Sigmoid colon (tissue), 7 donors: ENCODE measurements around the gene MINK1. TPM values are rescaled to one million over a fixed set of nuclear protein-coding genes. Genes with fewer than 3 reads are reported as not detected.

Experiments used
- DNase-seq: peaks from one replicate; pipeline ENCODE4 v3.0.0-alpha.2; 2019
- H3K27ac ChIP-seq, 4 donors: fragments of 200-600 bp; sonication (generic); one replicate each; pipeline ENCODE4 v1.5.1; 2016 to 2019; ENCODE audit warnings: mild to moderate bottlenecking in 1 of 4
- H3K27me3 ChIP-seq, 3 donors: fragments of 200-600 bp; sonication (generic); one replicate each; pipeline ENCODE4 v1.5.1; 2019; ENCODE audit warnings: mild to moderate bottlenecking in 1 of 3
- H3K36me3 ChIP-seq, 4 donors: fragments of 200-600 bp; sonication (generic); one replicate each; pipeline ENCODE4 v1.5.1; 2016 to 2019
- H3K4me1 ChIP-seq, 4 donors: fragments of 200-600 bp; sonication (generic); one replicate each; pipeline ENCODE4 v1.5.1; 2017 to 2019
- H3K4me3 ChIP-seq, 4 donors: fragments of 200-600 bp; sonication (generic); one replicate each; pipeline ENCODE4 v1.5.1; 2017 to 2019; ENCODE audit warnings: mild to moderate bottlenecking in 2 of 4, moderate library complexity in 1 of 4
- H3K9me3 ChIP-seq, 4 donors: fragments of 200-600 bp in 3 of 4; sonication (generic) in 3 of 4; one replicate each; pipeline versions ENCODE4 v1.5.1 to v1.6.1; 2013 to 2019
- EP300 ChIP-seq, 4 donors: sonication (generic); formaldehyde crosslinking; IDR thresholded peaks; one replicate each; pipeline ENCODE4 v1.6.1; 2017; ENCODE audit warnings: antibody characterized with exemption in 4 of 4
- POLR2A ChIP-seq, 2 donors: fragments of 450-650 bp; IDR thresholded peaks; one replicate each; pipeline ENCODE4 v1.6.1; 2016; ENCODE audit warnings: antibody characterized with exemption in 2 of 2, mild to moderate bottlenecking in 2 of 2, moderate library complexity in 2 of 2
- POLR2AphosphoS5 ChIP-seq, 4 donors: sonication (generic); formaldehyde crosslinking; IDR thresholded peaks; one replicate each; pipeline ENCODE4 v1.6.1; 2017; ENCODE audit warnings: antibody characterized with exemption in 4 of 4
- WGBS, 2 donors: extraction: QIAGEN DNeasy Blood & Tissue Kit; methylation state at CpG; one replicate each; pipeline ENCODE4 v1.1.7; 2013; 5-methylcytosine and 5-hydroxymethylcytosine counted together
- intact Hi-C: fragments of 100-400 bp; cut with DNase I; formaldehyde crosslinking; loops from one replicate; pipeline ENCODE4 v1.15.1; 2023
- polyA plus RNA-seq, 3 donors: library from polyadenylated mRNA; stranded (reverse); fragments of 200-250 nt; gene quantifications; one replicate each; pipeline ENCODE4 v1.2.3, GENCODE V29; 2013
- total RNA-seq, 4 donors: library from RNA; depleted of rRNA; stranded (reverse); fragments of >200 nt; gene quantifications; one replicate each; pipeline ENCODE4 v1.1.0, GENCODE V29; 2016
- TF ChIP-seq, protein P1 (sequence below), 4 experiments: fragments of 450-650 bp in 3 of 4; fragments of 200-600 bp in 1 of 4; IDR thresholded peaks; one replicate each; pipeline ENCODE4 v1.5.1; 2016 to 2019; ENCODE audit warnings: antibody characterized with exemption in 4 of 4, mild to moderate bottlenecking in 3 of 4, moderate library complexity in 2 of 4
- donor health status: healthy with polysubstance abuse.
- donor health status: Bipolar disorder and iron deficiency.
- donor health status: healthy.

Gene MINK1
- total and polyA plus RNA-seq, 7 donors, result 17.1 to 117 (median 43.8) TPM

DNA sequence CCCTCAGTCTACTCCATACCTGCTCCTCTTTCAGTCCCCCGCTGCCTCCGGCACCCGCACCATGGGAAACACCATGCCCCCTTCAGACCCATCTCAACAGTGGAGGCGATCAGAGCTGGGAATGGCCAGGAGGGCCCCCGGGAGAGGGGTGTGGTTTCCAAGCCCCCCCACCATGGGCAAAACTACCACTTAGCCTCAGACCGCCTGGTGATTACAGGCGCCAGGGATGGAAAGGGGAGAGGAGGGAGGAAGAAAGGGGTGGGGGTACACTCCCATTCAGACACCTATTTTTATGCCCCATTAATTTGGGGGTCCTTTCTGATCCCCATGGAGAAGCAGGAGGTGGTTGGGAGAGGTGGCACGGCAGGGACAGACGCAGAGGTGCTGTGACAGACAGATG, 30.9 kb upstream of the MINK1 start, which contains the start of gene C17orf114:
TSS of gene C17orf114 (minus strand) at position 101 of the 400 bp plus-strand sequence.
- Histone ChIP-seq H3K4me3 (no peak within 1 kb of the TSS), H3K4me1 (peaks cover 0 to 12% (median 10%) of the 10 kb centered on the region in 4 donors), H3K27ac (no peak within 1 kb of the TSS), H3K9me3 (no peaks in the 10 kb centered on the region), H3K36me3 (peaks cover 7 to 22% (median 12%) of the 10 kb centered on the region in 4 donors), H3K27me3 (no peaks in the 10 kb centered on the region)
- WGBS, 2 donors, result 80 to 86% methylated on average over 9 of the region's 9 CpGs
- DNase-seq, result no peak
- intact Hi-C loops, result no loop called here
- TF ChIP-seq EP300 (IDR thresholded peaks at IDR 0.05) (no peak), POLR2A (IDR thresholded peaks at IDR 0.05) (no peak), POLR2AphosphoS5 (IDR thresholded peaks at IDR 0.05) (no peak)
- TF ChIP-seq, protein P1, sequence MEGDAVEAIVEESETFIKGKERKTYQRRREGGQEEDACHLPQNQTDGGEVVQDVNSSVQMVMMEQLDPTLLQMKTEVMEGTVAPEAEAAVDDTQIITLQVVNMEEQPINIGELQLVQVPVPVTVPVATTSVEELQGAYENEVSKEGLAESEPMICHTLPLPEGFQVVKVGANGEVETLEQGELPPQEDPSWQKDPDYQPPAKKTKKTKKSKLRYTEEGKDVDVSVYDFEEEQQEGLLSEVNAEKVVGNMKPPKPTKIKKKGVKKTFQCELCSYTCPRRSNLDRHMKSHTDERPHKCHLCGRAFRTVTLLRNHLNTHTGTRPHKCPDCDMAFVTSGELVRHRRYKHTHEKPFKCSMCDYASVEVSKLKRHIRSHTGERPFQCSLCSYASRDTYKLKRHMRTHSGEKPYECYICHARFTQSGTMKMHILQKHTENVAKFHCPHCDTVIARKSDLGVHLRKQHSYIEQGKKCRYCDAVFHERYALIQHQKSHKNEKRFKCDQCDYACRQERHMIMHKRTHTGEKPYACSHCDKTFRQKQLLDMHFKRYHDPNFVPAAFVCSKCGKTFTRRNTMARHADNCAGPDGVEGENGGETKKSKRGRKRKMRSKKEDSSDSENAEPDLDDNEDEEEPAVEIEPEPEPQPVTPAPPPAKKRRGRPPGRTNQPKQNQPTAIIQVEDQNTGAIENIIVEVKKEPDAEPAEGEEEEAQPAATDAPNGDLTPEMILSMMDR (IDR thresholded peaks at IDR 0.05), result no peak

DNA sequence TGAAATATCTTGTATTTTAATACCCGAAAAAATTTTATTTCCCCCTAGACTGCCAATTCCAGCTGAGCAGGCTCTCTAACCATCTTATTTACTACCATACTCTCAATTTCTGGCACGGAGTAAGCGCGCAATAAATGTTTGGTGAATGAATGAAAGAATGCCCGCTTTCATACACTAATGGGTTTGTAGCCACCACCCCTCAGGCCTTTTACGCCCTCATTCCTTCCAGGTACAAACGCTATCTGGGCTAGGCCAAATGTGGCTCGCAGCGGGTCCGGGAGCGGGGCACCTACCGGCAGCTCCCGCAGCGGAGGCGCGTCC, 26.7 kb upstream of the MINK1 start:
- Histone ChIP-seq H3K4me1 (peaks cover 0 to 27% (median 20%) of the 10 kb centered on the region in 4 donors), H3K27me3 (no peaks in the 10 kb centered on the region), H3K4me3 (peak overlapping the region; percentile 17 to 94 (median 77)), H3K36me3 (peaks cover 0 to 18% (median 0%) of the 10 kb centered on the region in 4 donors), H3K27ac (peak overlapping the region; percentile 78 to 85 (median 82)), H3K9me3 (no peaks in the 10 kb centered on the region)
- no peak for TF ChIP-seq POLR2AphosphoS5 (IDR thresholded peaks at IDR 0.05)
- no peak for TF ChIP-seq EP300 (IDR thresholded peaks at IDR 0.05)
- TF ChIP-seq, protein P1 (IDR thresholded peaks at IDR 0.05), result no peak
- no peak for TF ChIP-seq POLR2A (IDR thresholded peaks at IDR 0.05)
- intact Hi-C loops, result loop anchor here (5.0 kb wide), 1 partner anchor 81 kb away; no protein-coding TSS in a partner anchor
- no peak for DNase-seq
- WGBS, 2 donors, result 1 to 5% methylated on average over 16 of the region's 16 CpGs

DNA sequence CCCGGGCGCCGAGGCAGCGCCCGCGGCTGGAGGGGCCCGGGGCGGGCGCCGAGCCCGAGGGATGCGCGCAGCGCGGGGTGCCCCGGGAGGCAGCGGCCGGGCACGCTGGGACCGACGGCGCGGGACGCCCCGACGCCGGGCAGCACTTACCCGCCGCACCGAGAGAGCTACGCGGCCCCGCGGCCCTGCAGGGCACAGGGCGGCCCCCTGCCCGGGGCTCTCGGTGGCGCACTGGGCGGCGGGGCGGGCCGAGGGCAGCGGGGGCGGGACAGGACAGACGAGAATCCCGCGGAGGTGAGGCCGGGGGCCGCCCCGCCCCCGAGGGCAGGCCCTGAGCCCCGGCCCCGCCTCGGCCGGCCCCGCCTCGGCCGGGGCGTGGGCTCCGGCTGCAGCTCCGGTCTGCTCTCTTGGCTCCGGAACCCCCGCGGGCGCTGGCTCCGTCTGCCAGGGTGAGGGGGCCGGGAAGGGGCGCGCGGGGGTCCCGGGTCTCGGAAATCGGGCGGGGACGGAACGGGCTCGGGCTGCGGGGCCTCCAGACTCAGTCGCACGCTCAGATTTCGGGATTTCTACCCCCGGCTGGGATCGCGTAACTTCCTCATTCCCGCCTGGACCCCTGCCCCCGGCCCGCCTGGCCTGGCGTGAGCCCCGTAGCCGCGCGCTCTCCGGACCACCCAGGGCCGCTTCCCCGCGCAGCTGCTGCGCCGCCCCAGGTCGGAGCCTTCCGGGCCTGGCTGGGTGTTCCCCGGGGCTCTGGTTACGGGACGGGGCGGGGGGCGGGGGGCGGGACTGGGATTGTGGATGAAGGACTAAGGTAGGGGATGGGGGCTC, 26.1 kb upstream of the MINK1 start, which contains the start of gene PLD2:
TSS of gene PLD2 (plus strand) at position 376 of the 828 bp plus-strand sequence. CDS start 621 bp downstream, outside the sequence.
- TF ChIP-seq POLR2AphosphoS5 (IDR thresholded peaks at IDR 0.05) (peak in 3 of 4 donors; percentile 36 to 50 (median 44)), POLR2A (IDR thresholded peaks at IDR 0.05) (no peak), EP300 (IDR thresholded peaks at IDR 0.05) (no peak)
- peak within 1 kb of the TSS; percentile 77 to 94 (median 82) for H3K4me3 ChIP-seq
- 1% methylated on average over 106 of the region's 106 CpGs for WGBS, 2 donors
- peaks cover 0 to 27% (median 20%) of the 10 kb centered on the region in 4 donors for H3K4me1 ChIP-seq
- H3K36me3 ChIP-seq, result peaks cover 0 to 18% (median 0%) of the 10 kb centered on the region in 4 donors
- peak; percentile 91 for DNase-seq
- H3K27me3 ChIP-seq, result no peaks in the 10 kb centered on the region
- intact Hi-C loops, result loop anchor here (5.0 kb wide), 1 partner anchor 80 kb away; no protein-coding TSS in a partner anchor
- H3K9me3 ChIP-seq, result no peaks in the 10 kb centered on the region
- H3K27ac ChIP-seq, result peak within 1 kb of the TSS; percentile 78 to 85 (median 82)

DNA sequence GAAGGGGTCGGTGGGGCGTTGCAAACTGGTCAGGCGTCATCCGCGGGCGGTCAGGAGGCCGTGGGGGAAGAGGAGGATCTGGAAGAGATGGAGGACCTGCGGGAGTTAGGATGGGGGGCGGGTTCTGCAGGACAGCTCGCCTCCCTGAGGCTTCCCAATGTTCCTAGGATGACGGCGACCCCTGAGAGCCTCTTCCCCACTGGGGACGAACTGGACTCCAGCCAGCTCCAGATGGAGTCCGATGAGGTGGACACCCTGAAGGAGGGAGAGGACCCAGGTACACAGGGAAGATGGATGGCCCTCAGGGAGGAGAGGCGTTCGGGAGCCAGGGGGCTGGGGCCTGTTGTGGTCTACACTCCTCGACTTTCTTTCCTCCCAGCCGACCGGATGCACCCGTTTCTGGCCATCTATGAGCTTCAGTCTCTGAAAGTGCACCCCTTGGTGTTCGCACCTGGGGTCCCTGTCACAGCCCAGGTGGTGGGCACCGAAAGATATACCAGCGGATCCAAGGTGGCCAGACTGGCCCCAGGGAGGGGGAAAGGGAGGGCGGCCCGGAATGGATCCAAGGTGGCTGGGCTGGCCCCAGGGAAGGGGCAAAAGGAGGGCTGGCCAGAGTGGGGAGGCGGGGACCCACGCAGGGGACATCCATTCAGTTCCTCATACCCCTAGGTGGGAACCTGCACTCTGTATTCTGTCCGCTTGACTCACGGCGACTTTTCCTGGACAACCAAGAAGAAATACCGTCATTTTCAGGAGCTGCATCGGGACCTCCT, 25.3 kb upstream of the MINK1 start:
- no peak for DNase-seq
- Histone ChIP-seq H3K9me3 (no peaks in the 10 kb centered on the region), H3K4me3 (peak overlapping the region; percentile 77 to 94 (median 82)), H3K36me3 (peaks cover 0 to 18% (median 0%) of the 10 kb centered on the region in 4 donors), H3K4me1 (peaks cover 0 to 27% (median 20%) of the 10 kb centered on the region in 4 donors), H3K27ac (peak overlapping the region; percentile 78 to 85 (median 82)), H3K27me3 (no peaks in the 10 kb centered on the region)
- TF ChIP-seq EP300 (IDR thresholded peaks at IDR 0.05) (no peak), POLR2A (IDR thresholded peaks at IDR 0.05) (no peak), POLR2AphosphoS5 (IDR thresholded peaks at IDR 0.05) (no peak)
- TF ChIP-seq, protein P1 (IDR thresholded peaks at IDR 0.05), result no peak
- intact Hi-C loops, result loop anchor here (5.0 kb wide), 1 partner anchor 80 kb away; no protein-coding TSS in a partner anchor
- WGBS, 2 donors, result 39 to 45% methylated on average over 32 of the region's 32 CpGs
